GM19023 (cell line): ENCODE results near the gene NCOA4.
"Not testable (repeated sequence)": the region's sequence is repeated elsewhere in the genome, so short reads cannot be mapped to it uniquely, and the experiment has no call there.

Source experiments
- ATAC-seq: cut with Tn5 transposase; IDR thresholded peaks from one replicate; pipeline ENCODE4 v1.9.1; 2021; ENCODE audit warnings: mild to moderate bottlenecking, moderate library complexity; ENCODE audit not compliant: unreplicated experiment

Gene NCOA4

DNA sequence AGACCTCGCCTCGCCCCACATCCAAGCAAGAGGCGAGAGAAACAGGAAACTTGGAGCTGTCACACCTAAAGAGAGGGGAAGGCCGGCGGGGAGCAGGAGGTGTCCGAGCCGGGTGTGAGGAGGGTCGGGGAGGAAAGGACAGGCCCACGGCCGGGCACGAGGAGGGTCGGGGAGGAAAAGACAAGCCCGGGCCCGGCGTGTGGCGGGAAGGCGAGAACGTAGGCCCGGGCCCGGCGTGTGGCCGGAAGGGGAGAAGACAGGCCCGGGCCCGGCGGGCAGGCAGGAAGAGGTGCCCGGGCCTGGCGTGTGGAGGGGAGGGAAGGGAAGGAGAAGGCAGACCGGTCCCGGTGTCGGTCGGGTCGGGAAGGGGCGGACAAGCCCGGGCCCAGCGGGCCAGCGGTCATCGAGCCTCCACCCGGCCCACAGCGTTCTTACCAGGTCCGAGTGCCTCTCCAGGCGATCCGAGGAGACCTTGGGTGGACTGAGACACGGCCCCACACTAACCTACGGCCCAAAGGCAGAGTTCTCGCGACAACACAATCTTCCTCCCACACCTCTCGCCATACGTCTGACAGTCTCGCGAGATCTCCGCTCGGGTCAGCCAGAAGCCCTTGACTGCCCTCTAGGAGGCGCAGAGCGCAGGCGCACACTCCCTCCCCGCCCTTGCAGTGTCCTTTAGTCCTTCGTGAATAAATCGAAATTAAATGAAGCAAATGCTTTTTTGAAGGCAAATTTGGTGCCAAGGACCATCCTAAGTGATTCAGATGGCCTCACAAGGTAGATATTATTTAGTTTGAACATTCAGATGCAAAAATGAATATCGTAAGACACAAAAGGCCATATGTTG lies at the start of gene NCOA4:
Gene NCOA4 (minus strand): TSS at position 533 of the 847 bp plus-strand sequence. CDS start 13,943 bp downstream, outside the sequence.
- peak; percentile 97 for ATAC-seq

DNA sequence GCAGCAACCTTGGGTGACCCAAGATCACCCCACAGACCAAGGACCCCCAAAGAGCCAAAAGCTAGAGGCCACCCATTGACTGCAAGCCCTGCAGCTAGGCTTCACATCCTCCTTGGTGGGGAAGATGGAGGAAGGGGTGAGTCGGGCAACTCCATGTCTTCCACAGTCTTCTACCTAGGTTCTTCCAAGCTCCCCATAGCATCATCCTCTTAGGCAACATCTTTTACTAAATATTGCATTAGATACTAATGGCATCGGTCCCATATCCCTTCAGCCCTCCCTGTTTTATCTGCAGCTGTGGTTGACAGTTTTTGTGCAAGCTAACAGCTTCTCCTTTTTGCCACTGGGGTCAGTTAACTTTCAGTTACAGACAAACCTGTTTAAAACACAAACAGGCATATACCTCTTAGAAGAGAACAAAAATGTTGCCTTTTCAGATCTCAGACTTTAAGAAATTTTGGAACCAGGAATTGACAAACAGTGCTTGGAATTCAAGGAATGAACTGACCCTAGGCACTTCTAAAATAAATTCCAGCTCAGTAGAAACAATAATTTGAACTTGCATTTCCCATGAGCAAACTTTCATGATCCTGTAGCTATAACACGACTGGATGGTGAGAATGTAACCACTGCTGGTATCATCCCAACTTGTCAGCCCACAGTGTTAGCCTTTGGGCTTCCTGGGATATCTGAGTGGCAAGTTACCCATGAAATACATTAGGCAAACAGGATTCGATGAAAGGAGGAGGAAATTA lies 49.6 kb upstream of the NCOA4 start:
- no peak for ATAC-seq

DNA sequence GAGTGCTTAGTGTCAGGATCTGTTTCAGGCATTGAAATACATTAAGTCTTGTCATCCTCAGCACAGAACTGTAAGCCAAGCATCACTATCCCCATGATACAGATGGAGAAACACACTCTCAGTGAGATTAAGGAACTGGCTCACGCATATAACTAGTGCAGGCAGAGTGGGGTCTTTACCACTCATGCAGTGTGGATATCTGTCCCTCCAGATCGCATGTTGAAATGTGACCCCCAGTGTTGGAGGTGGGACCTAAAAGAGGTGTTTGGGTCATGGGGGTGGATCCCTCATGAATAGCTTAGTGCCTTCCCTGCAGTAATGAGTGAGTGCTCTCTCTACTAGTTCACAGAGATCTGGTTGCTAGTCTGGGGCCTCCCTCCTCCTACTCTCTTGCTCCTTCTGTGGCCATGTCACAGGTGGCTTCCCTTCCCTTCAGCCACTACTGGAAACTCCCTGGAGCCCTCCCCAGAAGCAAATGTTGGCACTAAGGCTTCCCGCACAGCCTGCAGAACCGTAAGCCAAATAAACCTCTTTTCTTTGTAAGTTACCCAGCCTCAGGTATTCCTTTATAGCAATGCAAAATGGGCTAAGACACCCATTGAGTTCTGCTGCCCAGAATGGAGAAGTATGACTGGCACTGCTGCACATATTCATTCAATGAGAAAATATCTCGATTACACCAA lies 47.4 kb upstream of the NCOA4 start:
- ATAC-seq, result no peak

DNA sequence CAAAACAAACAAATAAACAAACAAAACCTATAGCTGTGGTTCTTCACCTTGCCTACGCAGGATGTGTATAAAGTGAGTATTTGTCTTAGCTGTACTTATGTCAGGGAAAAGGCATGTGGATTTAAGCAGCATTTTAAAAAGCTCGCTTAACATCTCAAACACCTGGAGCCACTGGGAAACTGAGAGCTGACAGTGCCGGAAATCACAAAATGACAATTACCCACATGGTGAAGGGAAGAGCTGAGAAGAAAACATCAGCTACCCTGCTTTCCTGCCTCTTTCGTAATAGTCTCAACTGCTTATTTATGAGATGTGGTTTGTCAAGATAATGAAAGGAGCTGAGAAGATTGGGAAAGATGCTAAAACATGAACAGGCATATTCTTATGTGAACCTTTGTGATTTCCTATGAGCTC lies 46.7 kb upstream of the NCOA4 start:
- ATAC-seq, result no peak

DNA sequence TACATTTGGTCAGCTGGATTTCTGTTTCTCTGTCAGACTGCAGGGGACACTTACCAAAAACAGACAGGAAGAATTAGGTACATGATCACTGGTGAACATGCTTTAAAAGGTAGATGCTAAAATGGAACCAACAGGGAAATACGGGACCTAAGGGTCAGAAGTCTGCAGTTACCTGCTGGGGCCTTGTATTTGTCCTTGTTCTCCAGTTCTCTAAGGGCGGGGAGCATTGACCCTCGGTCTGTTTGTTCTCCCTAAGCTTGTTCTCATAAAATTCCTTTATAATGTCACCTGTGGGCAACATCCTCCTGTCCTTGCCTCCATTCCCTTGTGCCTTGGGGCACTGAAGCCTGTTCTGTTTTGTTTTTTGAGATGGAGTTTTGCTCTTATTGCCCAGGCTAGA lies 45.4 kb upstream of the NCOA4 start:
- no peak for ATAC-seq

DNA sequence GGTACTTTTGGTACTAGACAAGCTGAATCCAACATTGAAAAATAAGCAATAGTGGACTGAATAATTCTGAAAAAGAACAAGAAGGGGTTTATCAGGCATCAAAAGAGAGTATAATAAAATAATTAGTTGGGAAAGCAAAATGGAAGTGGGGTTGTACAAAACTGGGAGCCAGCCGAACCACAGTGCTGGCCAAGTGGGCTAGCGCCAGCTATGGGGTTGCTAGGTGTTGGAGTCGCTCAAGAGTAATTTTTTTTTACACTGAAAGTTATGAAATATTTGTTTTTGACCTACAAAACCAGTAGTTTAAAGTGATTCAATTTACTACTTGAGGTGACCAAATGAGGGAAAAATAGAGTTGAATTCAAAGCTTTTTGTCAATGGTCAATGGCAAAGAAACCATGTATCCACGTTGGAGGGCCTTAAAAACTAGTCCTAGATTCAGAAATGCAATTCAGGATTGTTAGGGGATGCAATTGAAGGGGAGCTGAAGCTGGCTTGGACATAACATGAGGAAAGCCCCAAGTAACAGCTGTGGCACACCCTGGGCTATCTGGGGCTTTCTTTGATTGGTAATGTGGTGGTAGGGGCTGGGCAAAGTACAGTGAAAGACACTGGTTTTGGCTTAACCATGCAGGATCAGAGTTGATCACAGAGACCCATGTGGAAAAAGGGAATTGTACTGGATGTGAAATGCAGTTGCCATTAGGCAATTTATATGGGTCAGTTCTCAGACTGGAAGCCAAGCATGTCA lies 43.9 kb upstream of the NCOA4 start:
- ATAC-seq, result no peak

DNA sequence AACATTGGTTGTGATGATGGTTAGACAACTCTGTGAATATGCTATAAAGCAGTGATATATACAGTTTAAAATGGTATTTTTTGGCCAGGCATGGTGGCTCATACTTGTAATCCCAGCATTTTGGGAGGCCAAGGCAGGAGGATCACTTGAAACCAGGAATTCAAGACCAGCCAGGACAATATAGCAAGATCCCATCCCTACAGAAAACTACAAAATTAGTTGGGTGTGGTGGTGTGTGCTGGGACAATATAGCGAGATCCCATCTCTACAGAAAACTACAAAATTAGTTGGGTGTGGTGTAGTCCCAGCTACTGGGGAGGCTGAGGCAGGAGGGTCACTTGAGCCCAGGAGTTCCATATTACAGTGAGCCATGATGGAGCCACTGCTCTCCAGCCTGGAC lies 43.1 kb upstream of the NCOA4 start:
- ATAC-seq, result no peak

DNA sequence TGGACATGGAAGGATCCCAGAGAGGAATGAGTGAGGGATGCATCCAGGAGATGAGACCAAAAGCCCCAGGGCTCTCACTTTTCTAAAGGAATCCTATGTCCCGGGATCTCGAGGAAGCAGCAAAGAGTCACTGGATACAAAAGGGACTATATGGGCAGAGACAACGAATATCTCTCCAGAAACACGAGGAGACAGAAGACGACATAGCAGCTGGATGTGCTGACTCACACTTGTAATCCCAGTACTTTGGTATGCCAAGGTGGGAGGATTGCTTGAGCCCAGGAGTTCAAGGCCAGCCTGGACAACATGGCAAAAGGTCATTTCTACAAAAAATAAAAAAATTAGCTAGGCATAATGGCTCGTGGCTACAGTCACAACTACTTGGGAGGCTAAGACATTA lies 40.3 kb upstream of the NCOA4 start:
- no peak for ATAC-seq

DNA sequence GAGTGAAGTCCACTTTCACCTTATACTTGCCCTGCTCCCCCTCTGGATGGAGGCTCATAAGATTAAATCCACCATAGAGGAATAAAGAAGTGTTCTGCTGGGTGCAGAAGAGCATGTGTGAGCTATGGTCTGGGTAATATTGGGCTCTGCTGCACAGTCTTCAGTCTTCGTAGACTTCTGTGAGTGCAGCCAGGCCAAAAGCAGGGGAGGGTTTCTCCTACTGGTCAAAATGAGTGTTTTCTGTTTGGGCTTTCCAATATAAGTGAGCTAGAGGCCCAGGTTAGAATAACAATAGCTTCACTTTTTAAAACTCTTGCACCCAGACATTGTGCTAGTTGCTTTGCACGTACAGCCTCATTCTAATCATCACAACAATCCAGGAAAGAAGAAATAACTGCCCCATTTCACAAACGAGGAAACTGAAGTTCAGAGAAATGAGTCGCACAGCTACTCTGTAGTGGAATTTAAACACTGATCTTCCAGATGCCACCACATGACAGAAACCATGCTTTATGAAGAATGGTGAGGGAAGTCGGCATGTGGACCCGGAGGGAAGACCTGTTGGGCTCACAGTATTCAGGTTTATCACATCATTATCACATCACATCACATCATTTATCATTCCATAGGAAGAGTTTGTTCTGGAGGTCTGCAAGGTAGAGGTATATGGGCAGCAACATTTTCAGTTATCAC lies 39.5 kb upstream of the NCOA4 start:
- no peak for ATAC-seq

DNA sequence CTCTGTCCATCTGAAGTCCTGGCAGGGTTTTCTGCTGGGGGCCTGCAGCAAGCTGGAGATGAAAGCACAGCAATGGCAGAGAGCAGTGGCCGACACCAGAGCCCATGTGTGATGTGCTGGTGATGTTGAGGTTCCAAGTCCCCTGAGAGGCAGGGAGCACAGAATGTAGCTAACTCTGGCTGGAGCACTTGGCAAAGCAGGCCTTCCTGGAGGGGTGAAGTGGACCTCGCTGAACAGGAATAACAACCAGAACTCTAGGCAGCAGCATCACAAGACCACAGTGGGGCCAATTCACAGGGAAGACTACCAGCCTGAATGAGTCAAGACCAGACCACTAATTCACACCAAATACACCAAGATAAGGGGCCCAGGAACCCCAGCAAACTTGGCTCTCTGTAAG lies 38.5 kb upstream of the NCOA4 start:
- ATAC-seq, result no peak

DNA sequence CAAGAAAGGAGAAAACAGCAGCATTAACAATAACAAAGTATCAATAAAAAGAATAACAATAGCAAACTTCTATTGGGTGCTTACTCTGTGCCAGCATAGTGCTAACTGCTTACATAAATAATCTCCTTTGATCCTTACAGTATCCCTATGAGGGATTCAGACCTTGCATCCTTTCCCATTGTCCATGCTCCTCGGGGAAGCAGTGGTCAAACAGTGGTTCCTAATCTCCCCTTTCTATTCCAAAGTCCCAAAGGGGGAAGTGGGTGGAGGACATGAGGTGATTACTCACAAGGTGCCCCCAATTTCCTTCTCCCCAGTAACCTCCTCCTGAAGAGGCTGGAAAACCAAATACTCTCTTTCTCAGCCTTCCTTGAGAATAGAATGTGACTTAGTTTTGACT lies 37.7 kb upstream of the NCOA4 start:
- no peak for ATAC-seq

DNA sequence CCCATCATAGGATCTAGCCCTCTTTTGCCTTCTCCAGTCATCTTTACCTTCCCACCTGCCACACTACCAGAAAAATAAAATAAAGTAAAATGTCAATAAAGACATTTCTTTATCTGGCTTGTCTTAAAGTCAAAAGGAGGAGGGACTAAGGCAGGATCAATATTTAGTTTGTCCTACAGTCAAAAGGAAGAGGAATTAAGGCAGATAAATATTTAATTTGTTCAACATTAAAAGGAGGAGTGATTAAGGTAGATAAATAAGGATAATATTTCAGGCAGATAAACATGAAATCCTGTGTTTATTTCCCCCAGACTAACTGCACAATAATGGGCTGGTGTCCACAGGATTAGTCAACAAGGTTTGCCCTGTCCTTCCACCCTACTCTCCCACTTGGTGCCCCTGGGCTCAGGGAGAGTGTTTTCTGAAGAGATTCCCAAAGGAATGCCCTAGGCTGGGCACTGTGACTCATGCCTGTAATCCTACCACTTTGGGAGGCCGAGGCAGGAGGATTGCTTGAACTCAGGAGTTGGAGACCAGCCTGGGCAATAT lies 33.9 kb upstream of the NCOA4 start:
- no peak for ATAC-seq

DNA sequence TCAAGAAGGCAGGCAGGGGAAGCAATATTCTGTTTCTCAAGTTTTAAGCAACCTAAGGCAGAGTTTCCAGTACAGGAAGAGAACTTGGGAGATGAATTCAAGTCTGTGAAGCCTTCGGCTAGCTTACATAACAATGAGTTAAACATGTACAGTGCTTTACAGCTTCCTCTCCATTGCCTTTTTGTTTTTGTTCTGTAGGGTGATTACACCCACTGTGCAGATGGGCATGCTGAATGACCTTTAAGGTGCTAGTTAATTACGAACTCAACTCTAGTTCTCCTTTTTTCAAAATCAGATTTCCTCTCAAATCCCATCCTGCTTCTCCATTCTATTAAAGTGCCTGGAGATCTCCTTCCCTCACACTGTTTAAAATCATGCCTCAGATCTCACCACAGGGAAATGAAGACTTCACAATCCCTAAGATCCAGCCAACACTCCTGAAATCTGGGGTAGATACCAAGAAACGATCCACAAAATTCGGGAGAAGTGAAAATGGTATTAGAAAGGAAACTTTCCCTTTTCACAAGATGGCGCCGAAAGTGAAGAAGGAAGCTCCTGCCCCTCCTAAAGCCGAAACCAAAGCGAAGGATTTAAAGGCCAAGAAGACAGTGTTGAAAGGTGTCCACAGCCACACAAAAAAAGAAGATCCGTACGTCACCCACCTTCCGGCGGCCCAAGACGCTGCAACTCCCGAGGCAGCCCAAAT lies 32.5 kb upstream of the NCOA4 start:
- no peak for ATAC-seq

DNA sequence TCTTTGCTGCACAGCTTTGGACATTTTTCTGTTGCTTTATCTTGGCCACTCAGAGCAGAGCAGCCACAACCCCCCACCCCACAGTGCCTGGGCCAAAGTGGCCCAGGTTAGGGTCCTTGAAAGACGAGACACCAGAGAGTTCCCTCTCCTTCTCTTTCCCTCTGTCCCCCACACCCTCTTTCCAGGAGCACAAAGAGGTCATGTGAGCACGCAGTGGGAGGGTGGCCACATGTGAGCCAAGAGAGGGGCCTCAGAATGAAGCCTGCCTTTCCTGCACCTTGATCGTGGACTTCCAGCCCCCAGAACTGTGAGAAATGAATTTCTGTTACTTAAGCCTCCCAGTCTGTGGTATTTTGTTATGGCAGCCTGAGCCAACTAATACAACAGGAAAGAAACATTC lies 30.3 kb upstream of the NCOA4 start:
- ATAC-seq, result no peak

DNA sequence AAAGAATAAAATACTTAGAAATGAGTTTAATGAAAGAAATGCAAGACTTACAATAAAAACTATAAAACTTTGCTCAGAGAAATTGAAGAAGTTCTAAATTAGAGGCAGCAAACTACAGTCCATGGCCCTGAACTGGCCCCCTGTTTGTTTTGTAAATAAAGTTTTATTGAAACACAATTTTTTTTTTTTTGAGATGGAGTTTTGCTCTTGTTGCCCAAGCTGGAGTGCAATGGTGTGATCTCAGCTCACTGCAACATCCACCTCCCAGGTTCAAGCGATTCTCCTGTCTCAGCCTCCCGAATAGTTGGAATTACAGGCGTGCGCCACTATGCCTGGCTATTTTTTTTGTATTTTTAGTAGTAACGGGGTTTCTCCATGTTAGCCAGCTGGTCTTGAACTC lies 27.5 kb upstream of the NCOA4 start:
- not testable (repeated sequence) for ATAC-seq

DNA sequence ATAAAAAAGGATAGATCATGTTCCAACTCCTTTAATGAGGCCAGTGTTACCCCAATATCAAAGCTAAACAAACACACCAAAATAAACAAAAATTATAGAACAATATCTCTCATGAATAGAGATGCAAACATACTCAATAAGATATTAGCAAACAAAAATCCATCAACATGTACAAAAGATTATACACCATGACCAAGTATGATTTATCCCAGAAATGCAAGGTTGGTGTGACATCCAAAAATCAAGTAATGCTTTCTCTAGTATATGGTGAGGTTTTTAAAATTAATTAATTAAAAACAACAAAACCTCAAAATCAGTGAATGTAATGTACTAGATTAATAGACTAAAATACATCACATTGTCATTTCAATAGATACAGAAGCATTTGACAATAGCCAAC lies 26.6 kb upstream of the NCOA4 start:
- ATAC-seq, result no peak

DNA sequence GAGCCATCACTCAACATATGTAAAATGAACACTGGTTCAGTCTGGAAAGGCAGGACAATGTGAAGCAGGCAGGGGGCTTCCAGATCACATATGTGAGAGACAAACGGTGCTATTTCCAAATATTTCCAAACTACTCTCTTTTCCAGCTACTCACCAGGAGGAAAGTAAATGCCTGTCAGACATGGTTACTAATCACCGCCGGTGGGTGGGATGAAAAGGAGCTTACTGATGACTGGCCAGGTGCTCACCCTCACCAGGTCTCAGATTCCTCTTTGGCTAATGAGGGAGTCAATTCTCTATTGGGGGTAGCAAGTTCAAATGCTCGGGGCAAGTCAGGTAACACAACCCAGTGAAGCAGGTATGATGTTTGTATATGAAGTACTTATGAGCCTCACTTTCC lies 25.3 kb upstream of the NCOA4 start:
- no peak for ATAC-seq

DNA sequence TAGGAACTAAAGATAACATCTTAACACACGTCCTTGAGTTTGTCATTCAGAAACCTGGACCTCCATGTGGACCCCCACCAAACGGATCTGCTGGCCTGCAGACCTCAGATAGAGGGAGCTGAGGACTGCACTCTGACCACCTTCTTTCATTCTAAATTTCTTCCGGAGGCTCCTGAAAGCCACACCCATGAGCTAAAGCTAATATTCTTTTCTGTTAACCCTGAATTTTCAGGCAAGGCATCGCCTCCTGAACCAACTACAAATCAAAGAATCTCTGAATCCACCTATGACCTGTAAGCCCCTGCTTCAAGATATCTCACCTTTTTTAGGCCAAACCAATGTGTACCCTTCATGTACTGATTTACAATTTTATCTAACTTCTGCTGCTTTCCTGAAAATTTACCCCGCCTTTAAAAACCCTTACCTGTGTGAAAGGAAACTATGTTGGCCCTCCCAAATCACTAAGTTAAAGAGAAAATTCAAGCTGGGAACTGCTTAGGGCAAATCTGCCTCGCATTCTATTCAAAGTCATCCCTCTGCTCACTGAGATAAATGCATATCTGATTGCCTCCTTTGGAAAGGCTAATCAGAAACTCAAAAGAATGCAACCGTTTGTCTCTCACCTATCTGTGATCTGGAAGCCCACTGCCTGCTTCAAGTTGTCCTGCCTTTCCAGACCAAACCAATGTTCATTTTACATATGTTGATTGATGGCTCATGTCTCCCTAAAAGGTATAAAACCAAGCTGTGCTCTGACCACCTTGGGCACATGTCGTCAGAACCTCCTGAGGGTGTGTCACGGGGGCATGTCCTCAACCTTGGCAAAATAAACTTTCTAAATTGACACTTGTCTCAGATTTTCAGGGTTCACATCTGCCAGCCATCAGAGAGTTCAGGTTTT lies 23.4 kb upstream of the NCOA4 start:
- no peak for ATAC-seq
